HepG2 (cell line): Measurements from ENCODE around the gene PPDPF. TPM values are rescaled to one million over a fixed set of nuclear protein-coding genes. Genes with fewer than 3 reads are reported as not detected.
A peak's percentile ranks its signal among the peaks of the same experiment; 100 is the strongest.

Experiments
- ATAC-seq: fragments of 200-7000 bp; cut with Tn5 transposase; 3 replicates; pipeline ENCODE4 v1.9.1; 2020; ENCODE audit warnings: mild to moderate bottlenecking, moderate library complexity
- BruUV-seq: library from RNA; stranded (reverse); fragments of 400-500 nt; replicated peaks from 2 replicates; lab custom pipeline; 2021; lab: Mats Ljungman, UMichigan
- CTCF ChIA-PET: fragments of 300-600 bp; formaldehyde crosslinking; extraction: SDS; loops from one replicate; lab custom pipeline; 2021; ENCODE audit warnings: low total read pairs, inconsistent platforms, low intra/inter-chr PET ratio; lab: Yijun Ruan, JAX
- POLR2A ChIA-PET: fragments of 350-600 bp; sonication (Branson Sonifier 250); formaldehyde crosslinking; loops from one replicate; lab custom pipeline; 2020; ENCODE audit warnings: antibody characterized with exemption, inconsistent platforms; lab: Yijun Ruan, JAX
- DNase-seq: peaks from one replicate; pipeline ENCODE4 v3.0.0-alpha.2; 2015; ENCODE audit warnings: low spot score
- FAIRE-seq: peaks from 3 replicates; lab custom pipeline; 2011; peaks lifted over from hg19 to GRCh38; lab: Jason Lieb, UNC
- H2AFZ ChIP-seq: one replicate; pipeline ENCODE4 v1.6.1; 2011; ENCODE audit warnings: low read length, inconsistent platforms
- H3K27ac ChIP-seq: fragments of 300-600 bp; 3 replicates; pipeline ENCODE4 v1.8.0; 2011; ENCODE audit warnings: mixed run types, mild to moderate bottlenecking, mixed read lengths, low read length, inconsistent platforms; ENCODE audit not compliant: insufficient read depth; ENCODE audit errors: extremely low read length
- H3K27me3 ChIP-seq, 2 experiments: fragments of 200-600 bp in 1 of 2; 2 replicates in 1 of 2; 3 replicates in 1 of 2; pipeline versions ENCODE4 v1.6.0 to v1.8.0; 2011; ENCODE audit warnings: low read length in 2 of 2, mild to moderate bottlenecking in 2 of 2, moderate library complexity in 2 of 2, inconsistent platforms in 1 of 2; ENCODE audit not compliant: insufficient read depth in 2 of 2, control insufficient read depth in 1 of 2
- H3K36me3 ChIP-seq, 2 experiments: fragments of 200-600 bp in 1 of 2; replicated peaks in 1 of 2; 2 replicates in 1 of 2; 3 replicates in 1 of 2; pipeline versions ENCODE4 v1.5.1 to v1.8.0; 2011; ENCODE audit warnings: low read length in 2 of 2, inconsistent platforms in 1 of 2; ENCODE audit not compliant: insufficient read depth in 2 of 2, control insufficient read depth in 1 of 2
- H3K4me1 ChIP-seq: 2 replicates; pipeline ENCODE4 v1.5.1; 2012; ENCODE audit warnings: low read length, inconsistent platforms; ENCODE audit not compliant: insufficient read depth
- H3K4me2 ChIP-seq: 2 replicates; pipeline ENCODE4 v1.6.0; 2011; ENCODE audit warnings: low read depth, low read length, inconsistent platforms
- H3K4me3 ChIP-seq, 3 experiments: fragments of 200-600 bp in 1 of 3; sonication (generic), shearing (Covaris generic) in 1 of 3; replicated peaks in 1 of 3; 2 replicates each; pipeline ENCODE4 v1.5.1; 2011 to 2016; ENCODE audit warnings: low read length in 3 of 3, inconsistent platforms in 2 of 3, low read depth in 2 of 3, mild to moderate bottlenecking in 2 of 3, control low read depth in 1 of 3, mixed read lengths in 1 of 3; ENCODE audit not compliant: insufficient read depth in 1 of 3
- H3K79me2 ChIP-seq: one replicate; pipeline ENCODE4 v1.6.1; 2011; ENCODE audit warnings: low read length, inconsistent platforms; ENCODE audit not compliant: insufficient read depth
- H3K9ac ChIP-seq: 2 replicates; pipeline ENCODE4 v1.6.0; 2011; ENCODE audit warnings: mild to moderate bottlenecking, low read depth, low read length, inconsistent platforms; ENCODE audit not compliant: insufficient read depth
- H3K9me3 ChIP-seq: 2 replicates; pipeline ENCODE4 v1.5.1; 2012; ENCODE audit warnings: mild to moderate bottlenecking, low read length
- H4K20me1 ChIP-seq: 2 replicates; pipeline ENCODE4 v1.6.0; 2011; ENCODE audit warnings: inconsistent platforms, mild to moderate bottlenecking, low read length, moderate library complexity; ENCODE audit not compliant: insufficient read depth
- HNRNPLL ChIP-seq: fragments of 200-400 bp; formaldehyde crosslinking; IDR thresholded peaks from 2 replicates; pipeline ENCODE4 v1.6.1; 2017; ENCODE audit warnings: mild to moderate bottlenecking, low read depth, low read length; ENCODE audit not compliant: poor library complexity, severe bottlenecking
- NFKBIZ ChIP-seq: IDR thresholded peaks from 2 replicates; pipeline ENCODE4 v1.6.1; 2018; ENCODE audit warnings: missing genetic modification reagents, missing compliant biosample characterization
- PCBP1 ChIP-seq: fragments of 200-400 bp; formaldehyde crosslinking; IDR thresholded peaks from 2 replicates; pipeline ENCODE4 v1.6.1; 2017; ENCODE audit warnings: mild to moderate bottlenecking, low read depth, low read length, borderline replicate concordance
- ZFP91 ChIP-seq: sonication (generic); formaldehyde crosslinking; IDR thresholded peaks from 2 replicates; pipeline ENCODE4 v1.9.0; 2022; ENCODE audit warnings: missing genetic modification reagents, mild to moderate bottlenecking, borderline replicate concordance
- ZNF24 ChIP-seq: fragments of 450-650 bp; IDR thresholded peaks from 2 replicates; pipeline ENCODE4 v1.6.1; 2017; ENCODE audit warnings: antibody characterized with exemption, mild to moderate bottlenecking
- ZNF709 ChIP-seq: sonication (generic); formaldehyde crosslinking; IDR thresholded peaks from 2 replicates; pipeline ENCODE4 v1.5.0; 2020; ENCODE audit warnings: mild to moderate bottlenecking, missing genetic modification reagents
- ZNF761 ChIP-seq: sonication (generic); formaldehyde crosslinking; conservative IDR thresholded peaks from 2 replicates; pipeline ENCODE4 v1.4.0; 2020; ENCODE audit warnings: mild to moderate bottlenecking, missing genetic modification reagents
- WGBS: methylation state at CpG from one replicate; pipeline ENCODE4 v1.1.6; 2017; ENCODE audit warnings: low lambda C conversion rate; 5-methylcytosine and 5-hydroxymethylcytosine counted together
- in situ Hi-C: cut with HindIII; loops from 2 replicates; pipeline ENCODE4 v1.10.0; 2017; ENCODE audit warnings: low pct_unique_long_range_greater_than_20kb; ENCODE audit not compliant: extremely low pct_ligation_motif_present
- intact Hi-C: fragments of 100-400 bp; cut with micrococcal nuclease; formaldehyde crosslinking; loops from one replicate; pipeline ENCODE4 v1.10.0; 2022; ENCODE audit not compliant: unreplicated experiment
- polyA plus RNA-seq, 8 experiments: library from polyadenylated mRNA; depleted of rRNA in 3 of 8; stranded (reverse) in 7 of 8; unstranded in 1 of 8; fragments of >200 nt; fragmentation: Illumina TruSeq in 4 of 8; extraction: Trizol in 4 of 8; gene quantifications; 2 replicates each; pipeline versions ENCODE4 v1.2.1 to v1.2.3, GENCODE V29; 2011 to 2016; ENCODE audit warnings: low read depth in 4 of 8, missing spikeins in 1 of 8, mixed read lengths in 1 of 8; ENCODE audit not compliant: insufficient read depth in 1 of 8
- total RNA-seq, 5 experiments: library from RNA; depleted of rRNA; stranded (reverse); fragments of >200 nt; fragmentation: Illumina TruSeq; extraction: Trizol; gene quantifications; 2 replicates each; pipeline ENCODE4 v1.2.3, GENCODE V29; 2016; ENCODE audit warnings: low read depth in 1 of 5

The PPDPF gene
- total and polyA plus RNA-seq, 2 of the 13 experiments (the other 11 are each of a cell fraction or from before 2014, with no cell fraction given): 1.8 to 7.0 TPM

GRCh38 chr20:63565699-63566335 is 45.3 kb downstream of the PPDPF start:
- TF ChIP-seq HNRNPLL (peak; percentile 14), ZFP91 (CRISPR knock-in tag) (peak; percentile 38; the same call in 1 of the 2 replicates), ZNF24 (no peak), ZNF709 (CRISPR knock-in tag) (no peak), PCBP1 (0 out of 2 replicates have a peak, but pooled peaks have one; percentile 5), NFKBIZ (CRISPR knock-in tag) (no peak), ZNF761 (CRISPR knock-in tag) (no peak)
- 92% methylated on average over 43 of the region's 43 CpGs for WGBS
- H2AFZ ChIP-seq: no peak overlapping the region
- H3K9ac ChIP-seq: no peak overlapping the region
- no peak overlapping the region for H3K4me3 ChIP-seq
- in situ Hi-C loops (no loop called here), intact Hi-C loops (no loop called here)
- no peaks in the 10 kb centered on the region for H3K79me2 ChIP-seq
- H3K9me3 ChIP-seq: no peaks in the 10 kb centered on the region
- no TSS peak for BruUV-seq
- H4K20me1 ChIP-seq: peaks cover 2% of the 10 kb centered on the region; the same call in 1 of the 2 replicates
- no peak for FAIRE-seq
- POLR2A ChIA-PET: interaction anchor here (1.7 kb wide), 1 partner anchor 8 kb away, joined by 7 read pairs; the partner anchor contains the start of gene HELZ2
- CTCF ChIA-PET: no interaction called here
- no peaks in the 10 kb centered on the region for H3K4me1 ChIP-seq
- no peak overlapping the region for H3K4me2 ChIP-seq
- no peak for ATAC-seq
- DNase-seq: no peak
- no peaks in the 10 kb centered on the region for H3K36me3 ChIP-seq
- H3K27me3 ChIP-seq: no peaks in the 10 kb centered on the region
- H3K27ac ChIP-seq: no peak overlapping the region
